Uterus (tissue), 2 donors: Measurements from ENCODE around the gene TSPAN13.

ENCODE experiments used
- CTCF ChIP-seq, 4 experiments: fragments of 200-600 bp in 2 of 4; fragments of 450-650 bp in 2 of 4; sonication (generic) in 2 of 4; IDR thresholded peaks; one replicate each; pipeline ENCODE4 v1.5.1; 2016 to 2019; ENCODE audit warnings: antibody characterized with exemption in 4 of 4, mild to moderate bottlenecking in 2 of 4, moderate library complexity in 1 of 4
- POLR2A ChIP-seq, 2 donors: fragments of 450-650 bp; IDR thresholded peaks; one replicate each; pipeline ENCODE4 v1.6.1; 2016; ENCODE audit warnings: antibody characterized with exemption in 2 of 2, mild to moderate bottlenecking in 1 of 2, moderate library complexity in 1 of 2

- no peak for TF ChIP-seq CTCF (IDR thresholded peaks at IDR 0.05)
- no peak for TF ChIP-seq POLR2A (IDR thresholded peaks at IDR 0.05)
These were observed 32.7 kb downstream of the TSPAN13 start for GRCh38 chr7:16786257-16786656.
